K562 (cell line): ENCODE measurements around the gene TMEM135. TPM values are rescaled to one million over a fixed set of nuclear protein-coding genes. Genes with fewer than 3 reads are reported as not detected.

ENCODE experiments used
- ATAC-seq: fragments of 200-7000 bp; cut with Tn5 transposase; 3 replicates; pipeline ENCODE4 v1.9.1; 2020; ENCODE audit warnings: moderate library complexity
- BruUV-seq: library from RNA; stranded (reverse); fragments of 400-500 nt; replicated peaks from 2 replicates; lab custom pipeline; 2021; lab: Mats Ljungman, UMichigan
- CTCF ChIA-PET: fragments of 300-600 bp; formaldehyde crosslinking; extraction: SDS; loops from one replicate; lab custom pipeline; 2021; ENCODE audit warnings: low intra/inter-chr PET ratio; lab: Yijun Ruan, JAX
- POLR2A ChIA-PET: fragments of 300-600, 350-650 bp; sonication (Branson Sonifier 250); formaldehyde crosslinking; extraction: SDS; loops from one replicate; lab custom pipeline; 2021; ENCODE audit warnings: antibody characterized with exemption, inconsistent platforms; lab: Yijun Ruan, JAX
- DNase-seq, 4 experiments: peaks; one replicate each; pipeline versions ENCODE4 v3.0.0 to v3.0.0-alpha.2; 2011 to 2018; ENCODE audit warnings: low spot score in 3 of 4, mixed read lengths in 3 of 4; ENCODE audit errors: extremely low read depth in 1 of 4
- FAIRE-seq: peaks from 2 replicates; lab custom pipeline; 2011; peaks lifted over from hg19 to GRCh38; lab: Jason Lieb, UNC
- H2AFZ ChIP-seq: 2 replicates; pipeline ENCODE4 v1.6.0; 2011; ENCODE audit warnings: low read depth, low read length, control low read depth, inconsistent platforms
- H3K27ac ChIP-seq: fragments of 200-600 bp; 3 replicates; pipeline ENCODE4 v1.8.0; 2011; ENCODE audit warnings: low read depth, mild to moderate bottlenecking, control low read depth, inconsistent platforms, low read length, moderate library complexity, mixed read lengths; ENCODE audit errors: extremely low read depth
- H3K27me3 ChIP-seq, 2 experiments: fragments of 300-600 bp in 1 of 2; 2 replicates in 1 of 2; 3 replicates in 1 of 2; pipeline versions ENCODE4 v1.6.0 to v1.8.0; 2011; ENCODE audit warnings: inconsistent platforms in 2 of 2, low read length in 2 of 2, mild to moderate bottlenecking in 1 of 2, mixed read lengths in 1 of 2, moderate library complexity in 1 of 2; ENCODE audit not compliant: control insufficient read depth in 2 of 2, insufficient read depth in 2 of 2
- H3K36me3 ChIP-seq: fragments of 300-600 bp; 3 replicates; pipeline ENCODE4 v1.8.0; 2011; ENCODE audit warnings: mild to moderate bottlenecking, low read length, inconsistent platforms; ENCODE audit not compliant: control insufficient read depth, insufficient read depth
- H3K4me1 ChIP-seq, 2 experiments: fragments of 200-600 bp in 1 of 2; replicated peaks in 1 of 2; 2 replicates in 1 of 2; 3 replicates in 1 of 2; pipeline versions ENCODE4 v1.5.1 to v1.8.0; 2011; ENCODE audit warnings: inconsistent platforms in 2 of 2, low read length in 2 of 2, mild to moderate bottlenecking in 1 of 2, mixed read lengths in 1 of 2, moderate library complexity in 1 of 2; ENCODE audit not compliant: control insufficient read depth in 2 of 2, insufficient read depth in 2 of 2
- H3K4me2 ChIP-seq: 2 replicates; pipeline ENCODE4 v1.6.1; 2011; ENCODE audit warnings: low read length, control low read depth, inconsistent platforms, mixed read lengths; ENCODE audit not compliant: insufficient read depth
- H3K4me3 ChIP-seq: fragments of 200-600 bp; sonication (generic), shearing (Covaris generic); 2 replicates; pipeline ENCODE4 v1.5.1; 2016; ENCODE audit warnings: control low read depth, inconsistent platforms
- H3K79me2 ChIP-seq: fragments of 200-600 bp; 3 replicates; pipeline ENCODE4 v1.8.0; 2011; ENCODE audit warnings: low read length, inconsistent platforms; ENCODE audit not compliant: control insufficient read depth, insufficient read depth
- H3K9ac ChIP-seq, 2 experiments: 2 replicates each; pipeline versions ENCODE4 v1.6.0 to v1.6.1; 2011; ENCODE audit warnings: low read depth in 2 of 2, low read length in 2 of 2, control low read depth in 1 of 2, inconsistent platforms in 1 of 2, mild to moderate bottlenecking in 1 of 2, mixed read lengths in 1 of 2; ENCODE audit not compliant: insufficient read depth in 1 of 2
- H3K9me1 ChIP-seq: one replicate; pipeline ENCODE4 v1.6.0; 2011; ENCODE audit warnings: inconsistent platforms, mild to moderate bottlenecking, low read length, moderate library complexity; ENCODE audit not compliant: control insufficient read depth, insufficient read depth
- H3K9me3 ChIP-seq: replicated peaks from 2 replicates; pipeline ENCODE4 v1.5.1; 2011; ENCODE audit warnings: low read depth, low read length, inconsistent platforms; ENCODE audit not compliant: control insufficient read depth, insufficient read depth
- H4K20me1 ChIP-seq: replicated peaks from 2 replicates; pipeline ENCODE4 v1.6.1; 2011; ENCODE audit warnings: low read length, inconsistent platforms, mixed read lengths; ENCODE audit not compliant: control insufficient read depth, insufficient read depth
- CTCF ChIP-seq, 3 experiments: IDR thresholded peaks in 2 of 3; conservative IDR thresholded peaks in 1 of 3; 2 replicates each; pipeline ENCODE4 v1.5.1; 2011 to 2012; ENCODE audit warnings: low read length in 3 of 3, mild to moderate bottlenecking in 3 of 3, control low read depth in 2 of 3, improper control_type of control experiment in 1 of 3, inconsistent platforms in 1 of 3, low read depth in 1 of 3, mixed read lengths in 1 of 3, moderate library complexity in 1 of 3; ENCODE audit not compliant: insufficient read depth in 2 of 3
- REST ChIP-seq, 2 experiments: fragments of 450-650 bp; formaldehyde crosslinking in 1 of 2; IDR thresholded peaks; 2 replicates each; pipeline versions ENCODE4 v1.4.0 to v1.6.1; 2014 to 2020; ENCODE audit warnings: mild to moderate bottlenecking in 2 of 2, borderline replicate concordance in 1 of 2, low read depth in 1 of 2
- USF1 ChIP-seq: sonication (generic); formaldehyde crosslinking; IDR thresholded peaks from 2 replicates; pipeline ENCODE4 v1.9.0; 2022; ENCODE audit warnings: mild to moderate bottlenecking, missing genetic modification reagents
- WGBS: fragments of 100-300 bp; shearing (Covaris generic); methylation state at CpG from one replicate; pipeline ENCODE4 v1.1.6; 2016; ENCODE audit warnings: low coverage, mixed read lengths; ENCODE audit not compliant: insufficient coverage; ENCODE audit errors: missing lambda C conversion rate; 5-methylcytosine and 5-hydroxymethylcytosine counted together
- in situ Hi-C: fragments of 300-500 bp; cut with MboI; formaldehyde crosslinking; loops from 4 replicates; pipeline ENCODE4 v1.15.0; 2018; ENCODE audit warnings: inconsistent platforms, mixed read lengths
- intact Hi-C: fragments of 100-400 bp; cut with micrococcal nuclease; formaldehyde crosslinking; loops from 2 replicates; pipeline ENCODE4 v1.14.2; 2022
- polyA plus RNA-seq, 8 experiments: library from polyadenylated mRNA; depleted of rRNA in 4 of 8; stranded (reverse) in 5 of 8; unstranded in 3 of 8; fragments of >200 nt; fragmentation: Nextera tagmentation in 2 of 8; fragmentation: Illumina TruSeq in 1 of 8; extraction: Ambion mirVana in 2 of 8; extraction: Trizol in 1 of 8; gene quantifications; 2 replicates each; pipeline versions ENCODE4 v1.2.1 to v1.2.3, GENCODE V29; 2011 to 2014; ENCODE audit warnings: inconsistent platforms in 1 of 8, missing spikeins in 1 of 8
- total RNA-seq, 7 experiments: library from RNA; depleted of rRNA in 6 of 7; stranded (reverse); fragments of >200 nt in 6 of 7; fragmentation: Illumina TruSeq in 2 of 7; extraction: Trizol in 2 of 7; gene quantifications; 2 replicates each; pipeline versions ENCODE4 v1.2.1 to v1.2.3, GENCODE V29; 2011 to 2021; ENCODE audit warnings: low replicate concordance in 1 of 7

Gene TMEM135
- total and polyA plus RNA-seq, 9 of the 15 experiments (the other 6 are each of a cell fraction or from before 2014, with no cell fraction given), result 17.3 to 53.6 (median 24.9) TPM

GRCh38 chr11:87101956-87102580, 64.3 kb downstream of the TMEM135 start:
- H3K79me2 ChIP-seq, result peaks cover 19% of the 10 kb centered on the region
- H3K27ac ChIP-seq, result no peak overlapping the region
- H3K27me3 ChIP-seq, result no peaks in the 10 kb centered on the region
- 87% methylated on average over 4 of the region's 4 CpGs for WGBS
- H3K4me2 ChIP-seq, result no peak overlapping the region
- no peak for FAIRE-seq
- ChIA-PET CTCF (no interaction called here), POLR2A (no interaction called here)
- no peaks in the 10 kb centered on the region for H3K9me3 ChIP-seq
- H3K9ac ChIP-seq, result no peak overlapping the region
- no peaks in the 10 kb centered on the region for H3K9me1 ChIP-seq
- no peak for ATAC-seq
- H3K4me3 ChIP-seq, result no peak overlapping the region
- H3K4me1 ChIP-seq, result peaks cover 0 to 9% of the 10 kb centered on the region in 2 experiments; a peak in 2 of 5 replicates
- BruUV-seq, result no TSS peak
- peaks cover 17% of the 10 kb centered on the region for H3K36me3 ChIP-seq
- H4K20me1 ChIP-seq, result no peaks in the 10 kb centered on the region
- in situ Hi-C loops, result no loop called here
- DNase-seq, result no peak
- intact Hi-C loops, result no loop called here
- no peak overlapping the region for H2AFZ ChIP-seq
- TF ChIP-seq USF1, result no peak
- no peak for TF ChIP-seq REST (IDR thresholded peaks at IDR 0.05; ENCODE audit: borderline replicate concordance)
- no peak for TF ChIP-seq REST (CRISPR knock-in tag; IDR thresholded peaks at IDR 0.05; ENCODE audit: low read depth)
- no peak for TF ChIP-seq CTCF (IDR thresholded peaks at IDR 0.05 in 2 of 3, conservative IDR thresholded peaks at IDR 0.05 in 1 of 3; ENCODE audit: insufficient read depth in 2 of 3, low read depth in 1 of 3, low read length in 3 of 3)
